ELF-1 (cell line): ENCODE data around the gene FAR2.
A peak's percentile ranks its signal among the peaks of the same experiment; 100 is the strongest.
"Not testable (repeated sequence)": the region's sequence is repeated elsewhere in the genome, so short reads cannot be mapped to it uniquely, and the experiment has no call there.

Experiments used
- DNase-seq: peaks from one replicate; pipeline ENCODE4 v3.0.0-alpha.2; 2016; ENCODE audit warnings: low read depth, low spot score

FAR2 gene

GRCh38 chr12:29320295-29321085, 171.4 kb downstream of the FAR2 start:
- no peak for DNase-seq

DNA sequence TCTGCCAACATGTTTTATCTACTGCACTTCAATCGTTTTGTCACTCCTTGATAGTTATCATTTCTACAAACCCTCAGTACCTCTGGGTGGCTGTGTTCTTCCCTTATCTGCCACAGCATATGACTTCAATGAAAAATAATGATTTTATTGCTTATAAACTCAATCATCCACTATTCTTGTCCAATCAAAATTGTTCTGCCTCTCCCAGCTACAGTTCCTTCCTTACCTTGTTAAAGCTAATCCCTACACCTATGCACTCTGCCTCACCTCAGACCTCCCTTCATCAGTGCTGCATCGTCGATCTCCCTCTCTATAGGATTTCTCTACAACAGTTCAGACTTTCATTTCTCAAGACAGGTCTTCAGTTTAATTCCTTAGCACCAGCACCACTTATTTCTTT, 173.1 kb downstream of the FAR2 start:
- no peak for DNase-seq

DNA sequence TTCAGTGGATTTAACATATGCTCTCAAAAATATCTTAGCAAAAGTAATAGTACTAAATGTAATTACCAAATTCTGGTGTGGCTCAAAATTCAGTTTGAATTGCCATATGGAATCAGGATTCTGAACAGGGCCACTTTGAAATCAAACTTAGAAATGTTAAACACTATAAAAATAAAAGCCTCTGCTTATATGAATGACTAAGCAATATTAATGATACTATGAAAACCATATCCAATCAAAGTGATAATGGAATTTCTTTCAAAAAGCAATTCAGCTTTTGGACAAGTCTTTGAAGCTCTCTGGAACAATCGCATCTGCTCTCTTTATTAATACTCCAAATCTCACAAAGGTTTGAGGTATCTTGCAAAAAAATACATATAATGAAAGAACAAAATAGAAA, 180.3 kb downstream of the FAR2 start:
- no peak for DNase-seq

- no peak for DNase-seq
These were observed 184.1 kb downstream of the FAR2 start for GRCh38 chr12:29333178-29333577.

- no peak for DNase-seq
These were observed 185.9 kb downstream of the FAR2 start for GRCh38 chr12:29334937-29335336.

DNA sequence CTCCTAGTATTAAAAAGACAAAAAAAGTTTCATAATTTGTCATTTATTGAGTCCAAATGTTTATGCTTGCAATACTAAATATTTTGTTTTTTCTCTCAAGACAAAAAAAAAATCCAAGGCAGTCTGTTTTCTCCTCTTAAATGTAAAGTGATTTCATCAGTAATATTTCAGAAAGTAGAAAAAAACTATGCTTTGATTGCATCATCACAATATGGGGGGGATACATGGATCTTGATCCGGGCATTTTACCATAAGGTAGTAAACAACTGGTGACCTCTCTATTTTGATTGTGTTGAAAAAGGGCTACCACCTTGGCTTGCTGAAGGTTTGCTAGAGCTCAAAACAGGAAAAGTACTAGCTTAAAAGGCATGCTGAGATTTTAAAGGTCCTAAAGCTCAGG, 188.2 kb downstream of the FAR2 start:
- DNase-seq, result no peak

DNA sequence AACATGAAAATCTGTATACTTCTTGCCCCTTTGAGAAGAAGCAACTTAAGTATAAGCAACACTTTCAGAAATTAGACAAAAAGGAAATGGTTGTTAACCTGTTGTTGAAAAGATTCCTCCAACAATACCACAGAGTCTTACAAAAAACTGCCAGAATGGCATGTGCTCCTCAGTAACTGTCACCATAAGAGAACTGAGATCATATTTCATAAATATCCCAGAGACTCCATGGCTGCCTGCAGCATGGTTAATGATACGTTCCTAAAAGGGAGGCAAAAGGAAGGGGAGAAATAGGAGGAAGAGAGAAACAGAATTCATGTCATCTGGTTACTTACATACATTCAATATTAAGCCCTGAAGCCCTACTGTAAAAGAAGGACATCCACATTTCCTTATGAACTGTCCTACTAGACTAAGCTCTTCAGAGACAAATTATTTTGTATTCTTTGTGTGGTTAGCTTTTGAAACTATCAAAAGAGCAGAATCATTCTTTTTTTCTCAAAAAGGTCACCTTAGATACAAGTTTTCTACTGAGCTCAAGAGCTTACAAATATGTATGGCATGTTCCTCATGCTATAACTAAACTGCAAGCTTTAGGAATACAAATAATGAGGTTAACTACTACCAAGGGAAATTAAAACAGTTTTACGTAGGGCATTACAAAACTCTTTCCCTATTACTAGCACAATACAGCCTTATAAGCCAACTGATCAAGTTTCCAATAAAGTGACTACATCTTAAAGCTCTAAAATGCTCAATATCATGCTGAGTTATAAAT, 194.1 kb downstream of the FAR2 start:
- no peak for DNase-seq

DNA sequence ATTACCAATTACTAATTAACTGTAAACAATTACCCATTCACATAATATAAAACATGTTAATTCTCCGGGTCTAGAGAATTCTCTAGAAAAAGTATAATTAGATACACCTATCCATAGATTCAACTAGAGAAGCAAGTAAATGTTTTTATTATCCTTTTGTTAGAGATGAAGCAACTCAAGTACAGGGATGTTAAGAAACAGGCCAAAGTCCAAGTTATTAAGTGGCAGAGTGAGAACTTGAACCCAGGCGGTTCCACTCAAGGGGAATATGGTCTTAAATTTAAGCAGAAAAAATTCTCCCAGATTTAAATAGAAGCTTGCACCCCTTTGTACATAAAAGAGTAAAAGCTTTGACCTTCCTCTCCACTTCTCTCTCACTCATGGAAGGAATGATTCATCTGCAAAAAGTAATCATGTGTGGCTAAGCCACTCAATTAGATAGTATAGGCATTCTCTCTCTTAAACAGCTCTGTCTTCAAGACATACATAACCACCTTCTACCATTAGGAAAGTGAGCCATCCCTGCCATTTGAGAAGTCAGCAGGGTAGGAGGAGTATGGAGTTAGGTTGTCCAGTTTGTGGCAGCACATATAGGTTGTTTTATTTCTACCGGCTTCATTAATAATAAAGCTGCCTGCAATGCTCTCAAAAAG, 197.8 kb downstream of the FAR2 start:
- no peak for DNase-seq

GRCh38 chr12:29350080-29350479, 201.0 kb downstream of the FAR2 start:
- DNase-seq, result no peak

DNA sequence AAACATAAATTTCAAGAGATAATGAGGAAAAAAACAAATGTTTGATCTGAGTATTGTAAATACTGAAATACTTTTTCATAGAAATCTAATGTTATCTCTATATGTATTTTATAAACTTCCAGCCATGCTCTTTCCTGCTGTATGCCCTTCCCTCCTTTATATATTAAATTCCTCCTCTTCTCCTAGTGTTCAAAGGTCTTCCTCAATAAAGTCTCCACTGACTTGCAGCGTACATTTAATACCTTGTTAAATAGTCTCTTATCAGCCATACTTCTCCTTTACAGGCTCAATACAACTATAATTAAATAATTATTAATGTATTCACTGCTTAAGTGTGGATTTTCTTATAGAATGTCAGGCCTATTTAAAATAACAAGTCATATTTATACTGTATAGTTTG, 205.9 kb downstream of the FAR2 start:
- DNase-seq, result no peak

DNA sequence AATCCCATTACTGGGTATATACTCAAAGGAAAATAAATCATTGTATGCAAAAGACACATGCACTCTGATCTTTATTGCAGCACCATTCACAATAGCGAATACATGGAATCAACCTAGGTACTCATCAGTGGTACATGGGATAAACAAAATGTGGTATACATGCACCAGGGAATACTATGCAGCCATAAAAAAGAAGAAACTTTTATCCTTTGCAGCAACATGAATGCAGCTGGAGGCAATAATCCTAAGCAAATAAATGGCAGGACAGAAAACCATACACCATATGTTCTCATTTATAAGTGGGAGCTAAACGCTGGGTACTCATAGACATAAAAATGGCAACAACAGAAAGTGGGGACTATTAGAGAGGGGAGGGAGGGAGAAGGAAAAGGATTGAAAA, 216.0 kb downstream of the FAR2 start:
- no peak for DNase-seq

GRCh38 chr12:29374012-29374411, 224.9 kb downstream of the FAR2 start:
- DNase-seq, result no peak

- DNase-seq, result no peak
These were observed 225.8 kb downstream of the FAR2 start for GRCh38 chr12:29374913-29375312.

DNA sequence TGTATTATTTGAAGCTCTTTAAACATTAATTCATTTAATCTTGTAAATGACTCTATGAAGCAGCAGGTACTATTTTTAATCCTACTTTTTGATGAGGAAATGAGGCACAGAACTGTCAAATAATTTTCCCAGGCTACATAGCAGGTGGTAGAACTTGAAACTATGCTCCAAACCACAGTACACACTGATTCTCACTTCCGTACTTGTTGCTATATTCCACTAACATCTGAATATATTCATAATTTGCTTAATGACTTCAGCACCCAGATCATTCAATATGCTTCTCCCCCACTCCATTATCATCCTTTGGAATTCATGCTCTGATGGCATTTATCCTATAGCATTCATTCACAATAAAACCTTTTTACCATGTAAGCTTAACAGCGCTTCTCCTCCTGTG, 227.0 kb downstream of the FAR2 start:
- no peak for DNase-seq

GRCh38 chr12:29380536-29381523, 231.8 kb downstream of the FAR2 start, which contains the start of gene ERGIC2:
TSS of gene ERGIC2 (minus strand) at chr12:29381172. CDS start at chr12:29371633, 9,539 bp downstream.
- peak; percentile 98 for DNase-seq

- no peak for DNase-seq
These were observed 233.2 kb downstream of the FAR2 start for GRCh38 chr12:29382251-29382650.

DNA sequence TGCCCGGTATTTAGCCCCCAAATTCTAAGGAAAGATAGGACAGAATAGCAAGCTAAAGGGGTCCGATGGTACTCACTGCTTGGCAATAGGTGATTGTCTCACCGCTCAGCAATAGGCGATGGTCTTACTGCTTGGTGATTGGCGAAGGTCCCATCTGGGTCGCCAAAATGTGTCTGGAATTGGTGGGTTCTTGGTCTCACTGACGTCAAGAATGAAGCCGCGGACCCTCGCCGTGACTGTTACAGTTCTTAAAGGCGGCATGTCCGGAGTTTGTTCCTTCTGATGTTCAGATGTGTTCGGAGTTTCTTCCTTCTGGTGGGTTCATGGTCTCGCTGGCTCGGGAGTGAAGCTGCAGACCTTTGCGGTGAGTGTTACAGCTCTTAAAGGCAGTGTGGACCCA, 236.1 kb downstream of the FAR2 start:
- DNase-seq, result not testable (repeated sequence)
